ENCODE data around the gene EPS8.

DNA sequence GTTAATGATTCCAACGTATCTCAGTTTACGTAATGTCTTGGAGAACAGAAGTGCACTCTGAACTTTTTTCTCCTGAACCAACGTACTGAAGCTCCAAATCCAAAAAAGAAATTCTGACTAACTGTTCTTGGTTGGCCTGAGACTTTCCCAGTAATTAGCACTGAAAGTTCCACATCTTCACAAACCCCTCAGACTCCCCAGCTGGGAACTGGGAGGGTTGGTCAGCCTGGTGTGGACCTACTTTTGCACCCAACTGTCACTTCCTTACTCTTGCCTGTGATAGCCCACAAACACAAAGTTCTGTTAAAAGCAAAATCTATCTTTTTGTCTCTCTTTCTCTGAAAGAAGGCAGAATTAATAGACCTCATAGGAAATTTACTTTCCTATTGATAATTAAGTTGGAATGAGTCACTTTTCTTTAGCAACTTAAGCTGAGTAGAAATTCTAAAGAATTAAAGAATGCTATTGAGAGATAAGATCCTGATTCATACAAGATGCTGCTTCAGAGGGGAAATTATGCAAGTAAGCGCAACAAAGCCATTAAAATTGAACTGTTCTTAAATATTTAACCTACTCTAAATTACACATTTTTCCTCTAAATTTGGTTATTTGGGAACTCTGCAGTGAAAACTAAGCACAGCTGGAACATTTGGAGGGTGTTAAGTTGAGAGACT is 155.0 kb downstream of the EPS8 start:
- TF ChIP-seq, protein P1, sequence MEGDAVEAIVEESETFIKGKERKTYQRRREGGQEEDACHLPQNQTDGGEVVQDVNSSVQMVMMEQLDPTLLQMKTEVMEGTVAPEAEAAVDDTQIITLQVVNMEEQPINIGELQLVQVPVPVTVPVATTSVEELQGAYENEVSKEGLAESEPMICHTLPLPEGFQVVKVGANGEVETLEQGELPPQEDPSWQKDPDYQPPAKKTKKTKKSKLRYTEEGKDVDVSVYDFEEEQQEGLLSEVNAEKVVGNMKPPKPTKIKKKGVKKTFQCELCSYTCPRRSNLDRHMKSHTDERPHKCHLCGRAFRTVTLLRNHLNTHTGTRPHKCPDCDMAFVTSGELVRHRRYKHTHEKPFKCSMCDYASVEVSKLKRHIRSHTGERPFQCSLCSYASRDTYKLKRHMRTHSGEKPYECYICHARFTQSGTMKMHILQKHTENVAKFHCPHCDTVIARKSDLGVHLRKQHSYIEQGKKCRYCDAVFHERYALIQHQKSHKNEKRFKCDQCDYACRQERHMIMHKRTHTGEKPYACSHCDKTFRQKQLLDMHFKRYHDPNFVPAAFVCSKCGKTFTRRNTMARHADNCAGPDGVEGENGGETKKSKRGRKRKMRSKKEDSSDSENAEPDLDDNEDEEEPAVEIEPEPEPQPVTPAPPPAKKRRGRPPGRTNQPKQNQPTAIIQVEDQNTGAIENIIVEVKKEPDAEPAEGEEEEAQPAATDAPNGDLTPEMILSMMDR (IDR thresholded peaks at IDR 0.05): no peak
- TF ChIP-seq POLR2A (IDR thresholded peaks at IDR 0.05): no peak
